ENCODE results near the gene NRXN2. TPM values are rescaled to one million over a fixed set of nuclear protein-coding genes. Genes with fewer than 3 reads are reported as not detected.

Gene NRXN2
- total and polyA plus RNA-seq, 10 of the 15 experiments (the other 5 are each of a cell fraction or from before 2014, with no cell fraction given): 0.03 to 1.4 (median 0.23) TPM

GRCh38 chr11:64696045-64696444 lies 27.0 kb downstream of the NRXN2 start (continued):
- TF ChIP-seq ZBTB40 (IDR thresholded peaks at IDR 0.05; ENCODE audit: borderline replicate concordance) (no peak), NFYA (IDR thresholded peaks at IDR 0.05; ENCODE audit: borderline replicate concordance, low read depth, low read length) (no peak), CBFB (IDR thresholded peaks at IDR 0.05; ENCODE audit: low read depth) (no peak), ZSCAN29 (IDR thresholded peaks at IDR 0.05) (no peak), CHD4 (IDR thresholded peaks at IDR 0.05) (no peak), ATF3 (IDR thresholded peaks at IDR 0.05; ENCODE audit: borderline replicate concordance, extremely low read depth, low read depth, low read length) (no peak), NFIC (IDR thresholded peaks at IDR 0.05; ENCODE audit: low read depth, low read length) (no peak)

- H3K9ac ChIP-seq (ENCODE audit: control insufficient read depth, insufficient read depth, low read length): no peak overlapping the region
- H3K4me1 ChIP-seq (ENCODE audit: control insufficient read depth, insufficient read depth, low read length): 0 out of 2 replicates have a peak, but pooled peaks cover 3% of the 10 kb centered on the region
- no peak overlapping the region for H3K27ac ChIP-seq (ENCODE audit: control insufficient read depth, insufficient read depth)
- FAIRE-seq: no peak
- H3K4me3 ChIP-seq: no peak overlapping the region
- TF ChIP-seq, protein P1, sequence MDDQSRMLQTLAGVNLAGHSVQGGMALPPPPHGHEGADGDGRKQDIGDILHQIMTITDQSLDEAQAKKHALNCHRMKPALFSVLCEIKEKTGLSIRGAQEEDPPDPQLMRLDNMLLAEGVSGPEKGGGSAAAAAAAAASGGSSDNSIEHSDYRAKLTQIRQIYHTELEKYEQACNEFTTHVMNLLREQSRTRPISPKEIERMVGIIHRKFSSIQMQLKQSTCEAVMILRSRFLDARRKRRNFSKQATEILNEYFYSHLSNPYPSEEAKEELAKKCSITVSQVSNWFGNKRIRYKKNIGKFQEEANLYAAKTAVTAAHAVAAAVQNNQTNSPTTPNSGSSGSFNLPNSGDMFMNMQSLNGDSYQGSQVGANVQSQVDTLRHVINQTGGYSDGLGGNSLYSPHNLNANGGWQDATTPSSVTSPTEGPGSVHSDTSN (IDR thresholded peaks at IDR 0.05; ENCODE audit: insufficient replicate concordance, low read depth, low read length): peak; percentile 25
- TF ChIP-seq, protein P2, sequence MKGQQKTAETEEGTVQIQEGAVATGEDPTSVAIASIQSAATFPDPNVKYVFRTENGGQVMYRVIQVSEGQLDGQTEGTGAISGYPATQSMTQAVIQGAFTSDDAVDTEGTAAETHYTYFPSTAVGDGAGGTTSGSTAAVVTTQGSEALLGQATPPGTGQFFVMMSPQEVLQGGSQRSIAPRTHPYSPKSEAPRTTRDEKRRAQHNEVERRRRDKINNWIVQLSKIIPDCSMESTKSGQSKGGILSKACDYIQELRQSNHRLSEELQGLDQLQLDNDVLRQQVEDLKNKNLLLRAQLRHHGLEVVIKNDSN (IDR thresholded peaks at IDR 0.05; ENCODE audit: borderline replicate concordance, extremely low read length, insufficient read depth, low read depth, low read length): no peak
- no peak for TF ChIP-seq RBBP5 (conservative IDR thresholded peaks at IDR 0.05)
- TF ChIP-seq BMI1 (IDR thresholded peaks at IDR 0.05; ENCODE audit: borderline replicate concordance): no peak
- TF ChIP-seq, protein P3, sequence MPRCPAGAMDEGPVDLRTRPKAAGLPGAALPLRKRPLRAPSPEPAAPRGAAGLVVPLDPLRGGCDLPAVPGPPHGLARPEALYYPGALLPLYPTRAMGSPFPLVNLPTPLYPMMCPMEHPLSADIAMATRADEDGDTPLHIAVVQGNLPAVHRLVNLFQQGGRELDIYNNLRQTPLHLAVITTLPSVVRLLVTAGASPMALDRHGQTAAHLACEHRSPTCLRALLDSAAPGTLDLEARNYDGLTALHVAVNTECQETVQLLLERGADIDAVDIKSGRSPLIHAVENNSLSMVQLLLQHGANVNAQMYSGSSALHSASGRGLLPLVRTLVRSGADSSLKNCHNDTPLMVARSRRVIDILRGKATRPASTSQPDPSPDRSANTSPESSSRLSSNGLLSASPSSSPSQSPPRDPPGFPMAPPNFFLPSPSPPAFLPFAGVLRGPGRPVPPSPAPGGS (IDR thresholded peaks at IDR 0.05; ENCODE audit: borderline replicate concordance, insufficient read depth, low read depth, low read length, poor library complexity, severe bottlenecking): peak; percentile 97
- ChIA-PET SMC1A (ENCODE audit: uncharacterized antibody, unreplicated experiment) (no interaction called here), POLR2A (interaction anchor here (0.6 kb wide), 1 partner anchor 27 kb away, joined by 3 read pairs; no protein-coding TSS in a partner anchor), CTCF (interaction anchor here (1.4 to 1.5 kb wide), 3 partner anchors 9 to 246 kb away, joined by 3 to 4 read pairs (median 4); no protein-coding TSS in a partner anchor), RAD21 (ENCODE audit: unreplicated experiment) (no interaction called here)
- no peaks in the 10 kb centered on the region for H3K36me3 ChIP-seq (ENCODE audit: control insufficient read depth in 2 of 2, insufficient read depth in 2 of 2, low read length in 1 of 2)
- DNase-seq (ENCODE audit: low read depth, low spot score): no peak
- peaks cover 0 to 2% of the 10 kb centered on the region in 2 experiments for H3K27me3 ChIP-seq (replicated peaks in 1 of 2; ENCODE audit: control insufficient read depth in 2 of 2, insufficient read depth in 2 of 2, low read length in 1 of 2)
- no peak for ATAC-seq
- in situ Hi-C loops (cut with MboI) (no loop called here), intact Hi-C loops (cut with micrococcal nuclease; ENCODE audit: unreplicated experiment) (no loop called here)
- H4K20me1 ChIP-seq (ENCODE audit: control insufficient read depth, insufficient read depth): no peaks in the 10 kb centered on the region
- no peak overlapping the region for H2AFZ ChIP-seq (ENCODE audit: control insufficient read depth, low read depth, low read length)
- H3K4me2 ChIP-seq (ENCODE audit: control insufficient read depth, insufficient read depth): no peak overlapping the region
- WGBS (ENCODE audit: insufficient coverage, insufficient replicate concordance, low lambda C conversion rate, missing lambda C conversion rate): 56% methylated on average over 5 of the region's 5 CpGs
- H3K79me2 ChIP-seq (ENCODE audit: control insufficient read depth, insufficient read depth, low read length): no peaks in the 10 kb centered on the region
- BruUV-seq (replicated peaks): no TSS peak
- H3K9me3 ChIP-seq (replicated peaks; ENCODE audit: control insufficient read depth, insufficient read depth, low read length): no peaks in the 10 kb centered on the region
Observed at GRCh38 chr11:64695548-64695947, 27.4 kb downstream of the NRXN2 start.
